ENCODE results near the gene HPX.

The HPX gene

GRCh38 chr11:6388748-6389147 lies 52.0 kb downstream of the HPX start:
- DNase-seq = no peak

- DNase-seq = no peak
Observed at GRCh38 chr11:6387811-6388599, 52.8 kb downstream of the HPX start.

GRCh38 chr11:6385046-6385777 lies 55.6 kb downstream of the HPX start:
- DNase-seq = no peak
